ENCODE measurements around the gene DNM2.
"Not testable (repeated sequence)": the region's sequence is repeated elsewhere in the genome, so short reads cannot be mapped to it uniquely, and the experiment has no call there.

The DNM2 gene

DNA sequence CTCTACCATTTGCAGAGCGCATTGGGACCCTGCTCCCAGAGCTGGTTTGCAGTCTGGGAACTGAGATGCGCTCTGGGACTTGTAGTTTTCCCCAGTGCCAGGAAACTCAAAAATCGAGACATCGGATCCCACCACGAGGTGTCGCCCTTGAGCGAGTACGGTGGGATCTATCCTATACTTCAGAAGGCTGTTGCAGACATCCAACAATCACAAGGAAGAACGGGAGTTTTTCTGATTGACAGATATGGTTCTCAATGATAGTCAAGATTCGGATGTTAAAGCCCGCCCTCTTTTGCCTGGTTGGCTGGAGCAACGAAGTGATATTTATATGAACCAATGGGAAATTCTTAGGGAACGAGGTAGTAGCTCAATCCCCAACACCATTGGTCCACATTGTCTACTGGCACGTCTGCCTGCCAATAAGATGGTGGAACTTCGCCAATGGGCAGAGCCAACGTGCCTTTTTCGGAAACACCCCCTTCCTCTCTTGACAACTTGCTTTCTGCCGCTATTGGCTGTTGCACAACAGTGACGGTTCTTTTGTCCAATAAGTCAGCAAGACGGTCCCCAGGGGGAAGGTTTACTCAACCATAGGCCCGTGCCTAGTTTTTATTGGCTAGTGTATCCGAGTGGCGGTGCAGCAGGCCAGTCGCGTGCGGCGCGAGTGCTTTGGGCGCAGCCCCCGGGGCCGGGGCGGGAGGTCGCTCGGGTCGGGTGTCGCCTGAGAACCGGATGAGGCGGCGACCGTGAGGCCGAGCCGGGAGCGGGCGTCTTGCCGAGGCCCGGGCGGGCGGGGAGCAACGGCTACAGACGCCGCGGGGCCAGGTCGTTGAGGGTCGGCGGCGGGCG is at the start of gene DNM2:
TSS of gene DNM2 (plus strand) at position 724 of the 849 bp plus-strand sequence. CDS start 164 bp downstream, outside the sequence.
- DNase-seq, result peak; percentile 100

DNA sequence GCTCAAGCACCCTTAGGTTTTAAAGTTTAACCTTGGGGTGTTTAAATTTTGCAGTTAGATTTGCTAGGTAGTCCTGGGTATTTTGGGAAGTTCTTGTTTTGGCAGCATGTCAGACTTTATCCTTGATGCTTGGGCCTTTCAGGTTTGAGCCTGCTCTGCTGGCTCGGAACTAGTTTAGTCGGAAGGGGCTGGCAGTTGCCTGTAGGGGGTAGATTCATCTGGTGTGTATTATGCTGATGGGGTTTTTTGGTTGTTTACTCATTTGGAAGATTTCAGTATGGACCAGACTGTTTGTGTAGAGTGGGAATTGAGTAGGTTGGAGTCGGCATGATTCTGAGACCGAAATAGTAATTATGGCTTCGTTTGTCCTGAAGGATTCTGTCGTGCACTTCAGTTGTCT is 48.6 kb upstream of the DNM2 start:
- no peak for DNase-seq

DNA sequence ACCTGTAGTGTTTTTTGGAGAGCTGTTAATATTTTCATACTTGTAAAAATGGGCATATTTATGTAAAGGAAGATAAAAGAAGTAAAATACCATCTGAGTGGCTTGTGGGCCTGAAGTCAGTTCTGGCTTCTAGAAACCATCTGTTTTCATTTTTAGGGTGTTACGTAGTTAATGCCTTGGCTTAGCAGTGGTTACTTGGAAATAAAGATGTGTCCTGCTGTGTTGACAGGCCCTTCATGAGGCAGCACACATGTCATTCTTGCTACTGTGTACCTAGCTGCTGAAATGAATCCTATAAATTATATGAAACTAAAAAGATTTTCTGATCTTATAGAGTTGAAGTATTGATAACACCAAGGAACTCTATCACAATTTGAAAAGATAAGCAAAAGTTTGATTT is 47.7 kb upstream of the DNM2 start:
- no peak for DNase-seq

DNA sequence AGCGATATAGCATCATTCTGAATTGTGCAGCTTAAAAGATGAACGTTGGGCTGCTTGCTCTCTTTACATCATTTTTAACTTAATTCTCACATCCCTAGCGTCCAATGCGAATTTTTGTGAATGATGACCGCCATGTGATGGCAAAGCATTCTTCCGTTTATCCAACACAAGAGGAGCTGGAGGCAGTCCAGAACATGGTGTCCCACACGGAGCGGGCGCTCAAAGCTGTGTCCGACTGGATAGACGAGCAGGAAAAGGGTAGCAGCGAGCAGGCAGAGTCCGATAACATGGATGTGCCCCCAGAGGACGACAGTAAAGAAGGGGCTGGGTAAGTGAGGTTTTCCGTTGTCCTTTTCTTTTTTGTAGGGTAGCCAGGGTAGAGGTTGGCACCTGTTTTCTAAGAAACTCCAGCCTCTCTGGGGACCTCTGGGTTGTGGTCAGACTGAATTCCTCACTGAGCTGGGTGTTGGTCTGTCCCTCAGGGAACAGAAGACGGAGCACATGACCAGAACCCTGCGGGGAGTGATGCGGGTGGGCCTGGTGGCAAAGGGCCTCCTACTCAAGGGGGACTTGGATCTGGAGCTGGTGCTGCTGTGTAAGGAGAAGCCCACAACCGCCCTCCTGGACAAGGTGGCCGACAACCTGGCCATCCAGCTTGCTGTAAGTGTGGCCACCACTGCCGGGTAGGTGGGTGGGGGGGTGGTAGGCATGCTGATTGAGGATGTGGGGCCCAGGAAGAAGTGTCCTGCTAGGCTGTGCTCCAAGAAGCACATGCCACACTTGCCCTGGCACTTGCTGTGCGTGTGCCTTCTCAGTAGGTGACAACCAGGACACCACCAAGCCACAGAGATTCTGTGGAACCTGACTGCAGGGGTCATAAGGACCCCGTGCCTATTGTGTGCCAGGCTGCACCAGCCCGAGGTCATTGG is 46.7 kb upstream of the DNM2 start:
- no peak for DNase-seq

DNA sequence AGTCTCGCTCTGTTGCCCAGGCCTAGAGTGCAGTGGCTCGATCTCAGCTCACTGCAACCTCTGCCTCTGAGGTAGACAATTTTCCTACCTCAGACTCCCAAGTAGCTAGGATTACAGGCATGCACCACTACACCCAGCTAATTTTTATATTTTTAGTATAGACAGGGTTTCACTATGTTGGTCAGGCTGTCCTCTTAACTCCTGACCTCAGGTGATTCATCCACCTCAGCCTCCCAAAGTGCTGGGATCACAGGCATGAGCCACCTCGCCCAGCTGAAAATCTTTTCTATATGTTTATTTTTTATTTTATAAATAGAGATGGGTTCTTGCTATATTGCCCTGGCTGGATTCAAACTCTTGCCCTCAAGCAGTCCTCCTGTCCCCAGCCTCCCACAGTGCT is 46.0 kb upstream of the DNM2 start:
- not testable (repeated sequence) for DNase-seq

DNA sequence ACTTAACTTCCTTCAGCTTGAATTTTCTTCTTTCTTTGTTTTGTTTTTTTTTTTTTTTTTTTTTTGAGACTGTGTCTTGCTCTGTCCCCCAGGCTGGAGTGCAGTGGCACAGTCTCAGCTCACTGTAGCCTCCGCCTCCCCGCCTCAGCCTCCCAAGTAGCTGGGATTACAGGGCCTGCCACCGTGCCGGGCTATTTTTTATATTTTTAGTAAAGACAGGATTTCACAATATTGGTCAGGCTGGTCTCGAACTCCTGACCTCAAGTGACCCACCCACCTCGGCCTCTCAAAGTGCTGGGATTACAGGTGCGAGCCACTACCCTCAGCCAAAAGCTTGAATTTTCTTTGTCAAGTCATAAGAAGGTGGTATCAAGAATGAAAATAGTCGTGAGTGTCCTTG is 42.7 kb upstream of the DNM2 start:
- DNase-seq, result not testable (repeated sequence)

DNA sequence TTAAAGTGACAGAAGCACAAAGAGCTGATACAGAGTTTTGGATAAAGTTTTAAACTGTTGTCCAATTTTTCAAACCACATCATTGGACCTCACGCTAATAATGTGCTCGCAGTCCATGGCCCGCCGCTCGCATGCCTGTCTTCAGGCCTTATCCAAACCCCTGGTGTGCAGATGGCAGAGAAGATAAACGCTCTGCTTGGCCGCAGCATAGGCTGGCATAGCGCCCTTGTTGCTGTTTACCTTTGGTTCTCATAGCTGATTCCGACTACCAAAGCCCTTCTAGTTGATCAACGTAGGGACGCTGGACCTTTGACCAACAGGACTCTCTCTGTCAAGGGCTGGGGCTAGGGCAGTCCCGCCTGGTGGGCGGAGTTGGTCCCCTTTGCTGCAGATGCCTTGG is 40.1 kb upstream of the DNM2 start:
- DNase-seq, result no peak

DNA sequence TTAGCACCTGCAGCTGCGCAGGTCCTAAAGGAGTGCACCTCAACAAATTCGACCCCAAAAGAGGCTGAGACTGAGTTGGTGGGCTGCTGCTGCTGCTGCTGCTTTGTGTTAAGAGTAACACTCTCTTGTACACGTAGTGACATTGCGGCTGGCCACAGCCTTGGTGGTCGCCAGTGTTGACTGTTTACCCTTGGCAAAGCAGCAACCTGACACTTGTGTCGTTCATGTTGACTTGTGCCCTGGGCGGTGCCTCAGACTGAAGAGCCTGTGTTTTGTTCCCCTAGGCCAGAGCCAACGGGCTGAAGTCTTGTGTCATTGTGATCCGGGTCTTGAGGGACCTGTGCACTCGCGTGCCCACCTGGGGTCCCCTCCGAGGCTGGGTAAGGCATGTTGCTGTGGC is 39.1 kb upstream of the DNM2 start:
- DNase-seq, result no peak

DNA sequence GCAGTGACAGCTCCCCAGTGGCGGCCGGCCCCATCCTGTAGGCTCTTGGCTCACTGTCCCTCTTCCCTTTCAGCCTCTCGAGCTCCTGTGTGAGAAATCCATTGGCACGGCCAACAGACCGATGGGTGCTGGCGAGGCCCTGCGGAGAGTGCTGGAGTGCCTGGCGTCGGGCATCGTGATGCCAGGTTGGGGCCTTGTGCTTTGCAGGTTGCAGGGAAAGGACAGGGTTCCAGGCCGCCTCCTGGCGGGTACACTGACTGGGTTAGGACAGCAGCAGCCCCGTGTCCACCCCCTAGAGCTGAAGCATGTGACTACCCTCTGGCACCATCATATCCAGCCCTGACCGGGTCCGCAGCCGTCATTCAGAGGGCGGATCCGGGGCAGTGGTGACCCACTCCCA is 38.1 kb upstream of the DNM2 start:
- no peak for DNase-seq

DNA sequence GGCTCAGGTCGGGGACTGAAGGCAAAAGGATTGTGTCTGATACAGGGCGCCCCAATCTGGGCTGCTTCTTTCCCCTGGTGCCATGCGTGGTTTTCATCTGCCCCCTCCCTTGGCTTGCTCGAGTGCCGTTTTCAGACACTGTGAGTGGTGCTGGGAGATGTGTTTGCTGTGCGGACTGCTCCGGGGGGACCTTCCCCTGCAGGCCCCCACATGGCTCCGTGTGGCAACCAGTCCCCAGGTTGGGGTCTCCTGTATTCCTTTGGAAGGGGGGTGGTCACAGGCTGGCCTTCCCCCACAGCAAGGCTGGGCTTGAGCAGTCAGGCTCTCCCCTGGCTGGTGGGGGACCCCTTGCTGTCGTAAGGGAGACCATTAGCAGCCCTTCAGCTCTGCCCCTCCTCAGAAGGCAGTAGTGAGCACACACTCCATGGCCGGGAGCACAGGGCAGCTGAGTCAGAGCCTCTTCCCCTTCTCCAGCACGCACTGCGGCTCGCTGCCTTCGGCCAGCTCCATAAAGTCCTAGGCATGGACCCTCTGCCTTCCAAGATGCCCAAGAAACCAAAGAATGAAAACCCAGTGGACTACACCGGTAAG is 37.2 kb upstream of the DNM2 start:
- DNase-seq, result no peak

DNA sequence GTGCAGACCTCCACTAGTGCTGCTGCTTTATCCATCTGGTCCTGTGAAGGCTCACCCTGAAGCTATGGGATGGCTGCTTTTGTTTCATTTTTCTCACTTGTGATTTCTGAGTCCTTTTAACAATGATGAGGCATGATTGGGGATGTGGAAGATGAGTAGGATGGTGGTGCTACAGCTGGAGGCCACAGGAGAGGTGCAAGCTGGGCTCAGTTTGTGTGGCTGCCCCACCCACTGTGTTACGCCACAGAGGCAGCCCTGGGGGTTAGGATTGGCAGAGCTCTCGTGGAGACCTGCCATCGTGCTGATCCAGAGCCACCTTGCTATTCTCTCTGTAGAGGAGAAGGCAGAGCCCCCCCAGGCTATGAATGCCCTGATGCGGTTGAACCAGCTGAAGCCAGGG is 36.2 kb upstream of the DNM2 start:
- no peak for DNase-seq

DNA sequence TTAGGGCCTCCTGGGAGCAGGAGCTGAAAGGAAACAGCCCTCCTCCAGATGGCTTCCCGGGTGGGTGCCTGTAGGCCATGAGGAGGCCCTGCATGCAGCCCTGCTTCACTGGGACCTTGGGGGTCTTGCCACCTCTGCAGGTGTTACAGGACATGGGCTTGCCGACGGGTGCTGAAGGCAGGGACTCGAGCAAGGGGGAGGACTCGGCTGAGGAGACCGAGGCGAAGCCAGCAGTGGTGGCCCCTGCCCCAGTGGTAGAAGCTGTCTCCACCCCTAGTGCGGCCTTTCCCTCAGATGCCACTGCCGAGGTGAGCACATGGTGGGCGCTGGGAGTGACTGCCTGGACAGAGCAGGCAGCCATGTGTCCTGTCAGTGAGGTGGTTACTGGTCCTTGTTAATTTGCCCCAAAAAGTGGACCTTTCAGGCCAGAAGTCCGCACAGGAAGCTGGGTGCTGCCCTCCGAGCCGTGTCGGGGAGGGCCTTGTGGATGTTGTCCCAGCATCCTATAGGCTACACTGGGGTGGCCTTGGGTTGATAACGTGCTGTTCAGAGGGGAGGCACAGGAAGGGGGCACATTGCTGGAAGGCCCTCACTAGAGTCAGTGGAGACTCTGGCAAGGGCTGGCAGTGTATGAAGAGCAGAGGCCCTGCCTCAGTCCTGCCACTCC is 35.3 kb upstream of the DNM2 start:
- DNase-seq, result no peak

DNA sequence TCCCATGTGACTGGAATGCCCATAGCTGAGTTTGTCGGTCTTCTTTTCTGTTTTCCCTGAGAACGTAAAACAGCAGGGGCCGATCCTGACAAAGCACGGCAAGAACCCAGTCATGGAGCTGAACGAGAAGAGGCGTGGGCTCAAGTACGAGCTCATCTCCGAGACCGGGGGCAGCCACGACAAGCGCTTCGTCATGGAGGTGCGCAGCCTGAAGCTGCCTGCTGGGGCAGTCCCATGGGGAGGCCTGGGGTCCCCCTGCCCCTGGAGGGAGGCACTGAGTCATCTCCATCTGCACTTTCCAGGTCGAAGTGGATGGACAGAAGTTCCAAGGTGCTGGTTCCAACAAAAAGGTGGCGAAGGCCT is 34.8 kb upstream of the DNM2 start:
- no peak for DNase-seq

DNA sequence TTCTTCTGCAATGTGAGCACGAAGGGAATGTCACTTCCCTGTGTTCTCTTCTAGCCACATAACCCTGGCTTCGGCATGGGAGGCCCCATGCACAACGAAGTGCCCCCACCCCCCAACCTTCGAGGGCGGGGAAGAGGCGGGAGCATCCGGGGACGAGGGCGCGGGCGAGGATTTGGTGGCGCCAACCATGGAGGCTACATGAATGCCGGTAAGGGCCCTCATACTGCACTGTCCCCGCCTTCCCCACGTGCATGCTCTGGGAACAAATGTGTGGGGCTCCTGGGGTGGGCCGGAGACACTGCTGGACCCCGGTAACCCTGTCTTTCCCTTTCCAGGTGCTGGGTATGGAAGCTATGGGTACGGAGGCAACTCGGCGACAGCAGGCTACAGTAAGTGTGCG is 34.3 kb upstream of the DNM2 start:
- DNase-seq, result no peak

DNA sequence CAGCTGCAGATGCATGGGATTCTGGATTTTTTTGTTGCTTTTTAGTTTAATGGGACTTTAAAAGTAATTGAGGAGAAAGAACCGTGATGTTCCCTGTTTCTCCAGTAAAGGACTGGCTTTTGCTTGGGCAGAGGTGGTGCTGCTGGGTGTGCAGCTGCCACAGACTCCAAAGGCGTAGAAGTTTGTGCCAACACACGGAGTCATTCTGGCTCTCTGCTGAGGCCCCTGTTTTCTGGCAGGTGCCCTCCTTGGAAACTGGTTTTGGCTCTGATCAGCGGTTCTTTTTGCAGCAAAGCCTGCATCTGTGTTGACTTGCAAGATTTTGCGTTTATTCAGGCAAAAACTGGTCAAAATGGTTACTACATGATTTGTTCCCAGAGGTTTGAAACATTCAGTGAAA is 32.7 kb upstream of the DNM2 start:
- DNase-seq, result no peak

DNA sequence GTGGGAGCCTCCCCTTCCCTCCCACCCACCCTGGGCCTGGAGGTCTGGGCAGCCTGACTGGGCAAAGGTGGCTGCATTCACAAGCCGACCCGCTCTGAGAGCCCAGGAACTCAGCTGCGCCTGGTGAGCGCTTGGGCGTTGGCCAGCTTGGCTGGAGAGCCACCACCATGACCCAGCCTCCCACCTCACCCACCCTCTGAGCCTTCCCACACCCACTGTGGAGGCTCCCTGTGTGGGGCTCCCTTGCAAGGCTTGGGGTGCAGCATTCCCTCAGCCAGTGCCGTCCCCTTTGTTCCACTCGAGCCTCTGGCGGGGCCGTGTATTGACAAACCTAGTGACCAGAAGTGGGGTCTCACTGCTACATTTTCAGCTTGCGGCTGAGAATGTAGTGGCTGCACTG is 31.7 kb upstream of the DNM2 start:
- DNase-seq, result no peak

DNA sequence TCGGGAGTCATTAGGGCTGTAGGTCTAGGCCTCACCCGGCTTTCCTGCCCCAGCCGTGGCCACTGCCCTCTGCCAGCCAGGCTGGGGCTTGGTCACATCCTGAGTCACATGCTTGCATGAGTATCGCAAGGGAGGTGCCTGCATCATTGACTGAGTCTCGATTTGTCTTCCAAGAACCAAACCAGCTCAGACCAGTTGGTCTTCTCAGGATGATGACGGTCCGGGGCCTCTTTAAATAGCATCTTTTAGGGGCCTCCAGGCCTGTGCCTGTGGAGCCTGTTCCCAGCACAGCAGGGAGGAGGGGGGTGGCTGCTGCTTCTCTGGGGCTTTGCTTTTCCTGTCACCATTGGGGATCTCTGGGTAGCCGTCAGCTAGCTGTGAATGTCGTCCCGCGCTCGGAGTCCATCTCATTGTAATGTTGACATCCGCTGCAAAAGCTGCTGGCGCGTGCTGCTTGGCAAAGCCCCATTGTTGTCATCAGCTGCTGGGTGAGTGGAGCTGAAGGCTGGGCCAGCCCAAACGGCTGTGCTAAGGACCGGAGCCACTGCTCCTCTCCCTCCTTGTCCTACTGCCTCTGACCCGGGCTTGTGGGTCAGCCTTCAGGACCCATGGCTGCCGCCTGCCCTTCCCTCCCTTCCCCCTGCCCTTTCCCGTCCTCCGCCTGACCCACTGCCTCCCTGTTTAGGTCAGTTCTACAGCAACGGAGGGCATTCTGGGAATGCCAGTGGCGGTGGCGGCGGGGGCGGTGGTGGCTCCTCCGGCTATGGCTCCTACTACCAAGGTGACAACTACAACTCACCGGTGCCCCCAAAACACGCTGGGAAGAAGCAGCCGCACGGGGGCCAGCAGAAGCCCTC is 31.0 kb upstream of the DNM2 start:
- no peak for DNase-seq

DNA sequence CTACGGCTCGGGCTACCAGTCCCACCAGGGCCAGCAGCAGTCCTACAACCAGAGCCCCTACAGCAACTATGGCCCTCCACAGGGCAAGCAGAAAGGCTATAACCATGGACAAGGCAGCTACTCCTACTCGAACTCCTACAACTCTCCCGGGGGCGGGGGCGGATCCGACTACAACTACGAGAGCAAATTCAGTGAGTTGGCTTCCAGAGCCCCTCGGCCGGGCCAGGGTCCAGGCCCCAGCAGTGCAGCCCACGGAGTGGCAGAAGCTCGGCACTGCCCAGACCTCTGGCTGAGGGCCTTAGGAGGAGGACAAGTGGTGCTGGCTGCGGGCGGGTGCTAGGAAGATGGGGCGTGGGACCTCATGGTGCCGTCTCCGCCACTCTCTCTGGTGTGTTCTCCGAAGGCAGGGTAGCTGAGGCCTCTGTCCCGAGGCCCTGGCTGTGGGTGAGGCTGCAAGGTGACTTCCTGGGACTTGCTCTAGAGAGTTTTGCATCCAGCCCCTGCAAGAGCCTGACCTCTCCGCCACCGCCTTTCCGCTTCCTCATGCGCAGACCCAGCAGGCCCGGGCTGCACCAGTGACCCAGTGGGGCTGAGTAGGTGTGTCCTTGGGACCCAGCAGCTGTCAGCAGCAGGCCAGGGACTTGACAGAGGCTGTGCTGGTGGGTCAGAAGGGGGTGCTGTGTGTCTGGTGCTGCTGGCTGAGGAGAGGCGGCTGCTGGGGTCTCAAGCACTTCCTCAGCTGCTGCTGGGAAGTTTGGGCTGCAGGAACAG is 30.2 kb upstream of the DNM2 start:
- no peak for DNase-seq

DNA sequence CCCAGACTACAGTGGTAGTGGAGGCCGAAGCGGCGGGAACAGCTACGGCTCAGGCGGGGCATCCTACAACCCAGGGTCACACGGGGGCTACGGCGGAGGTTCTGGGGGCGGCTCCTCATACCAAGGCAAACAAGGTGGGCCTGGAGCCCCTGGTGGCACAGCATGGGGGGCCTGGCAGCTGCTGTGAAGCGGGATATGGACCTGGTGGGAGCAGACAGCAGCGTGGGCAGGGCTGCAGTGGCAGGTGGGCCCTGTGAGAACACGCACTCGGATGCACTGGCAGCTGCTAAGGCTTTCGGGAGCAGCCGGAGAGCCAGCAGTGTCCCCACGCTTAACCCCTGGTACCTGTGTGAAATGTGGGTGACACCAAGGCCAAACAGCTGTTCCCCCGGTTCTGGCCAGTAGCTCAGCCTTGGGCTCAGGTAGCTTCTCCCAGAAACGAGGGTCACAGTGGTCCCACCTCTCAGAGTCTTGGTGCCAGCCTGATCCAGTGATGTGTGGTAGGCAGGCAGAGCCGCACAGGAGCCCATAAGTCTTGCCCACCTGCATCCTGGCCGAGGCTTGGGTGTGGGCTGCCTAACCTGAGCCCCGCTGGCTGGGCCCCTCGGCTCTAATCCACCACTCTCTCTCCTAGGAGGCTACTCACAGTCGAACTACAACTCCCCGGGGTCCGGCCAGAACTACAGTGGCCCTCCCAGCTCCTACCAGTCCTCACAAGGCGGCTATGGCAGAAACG is 29.2 kb upstream of the DNM2 start:
- no peak for DNase-seq

DNA sequence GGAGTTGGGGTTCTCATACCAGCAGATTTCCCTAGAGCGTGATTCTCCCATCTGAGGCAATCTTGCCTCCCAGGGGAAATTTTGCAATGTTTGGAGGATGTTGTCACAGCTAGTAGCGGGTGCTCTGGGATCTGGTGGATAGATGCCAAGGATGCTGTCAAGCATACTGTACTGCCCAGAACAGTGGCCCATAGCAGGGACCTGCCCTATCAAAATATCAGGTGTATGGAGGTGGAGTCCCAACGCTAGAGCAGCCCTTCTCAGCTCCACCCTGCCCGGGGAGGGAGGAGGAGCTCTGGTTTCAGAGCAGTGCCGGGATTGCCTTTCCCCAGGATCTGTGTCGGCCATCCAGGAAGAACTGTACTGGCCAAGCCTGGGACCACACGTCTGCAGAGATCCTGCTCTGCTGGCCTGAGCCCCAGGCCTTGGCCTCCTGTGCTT is 27.5 kb upstream of the DNM2 start:
- no peak for DNase-seq
